GM18511 (cell line): ENCODE measurements around the gene LAPTM5.
"Not testable (repeated sequence)": the region's sequence is repeated elsewhere in the genome, so short reads cannot be mapped to it uniquely, and the experiment has no call there.

ENCODE experiments used
- ATAC-seq: cut with Tn5 transposase; IDR thresholded peaks from one replicate; pipeline ENCODE4 v1.9.1; 2021; ENCODE audit warnings: mild to moderate bottlenecking, moderate library complexity; ENCODE audit not compliant: unreplicated experiment

The LAPTM5 gene, protein sequence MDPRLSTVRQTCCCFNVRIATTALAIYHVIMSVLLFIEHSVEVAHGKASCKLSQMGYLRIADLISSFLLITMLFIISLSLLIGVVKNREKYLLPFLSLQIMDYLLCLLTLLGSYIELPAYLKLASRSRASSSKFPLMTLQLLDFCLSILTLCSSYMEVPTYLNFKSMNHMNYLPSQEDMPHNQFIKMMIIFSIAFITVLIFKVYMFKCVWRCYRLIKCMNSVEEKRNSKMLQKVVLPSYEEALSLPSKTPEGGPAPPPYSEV

GRCh38 chr1:30757352-30758120 lies at the start of gene LAPTM5:
LAPTM5 (minus strand) TSS chr1:30757774; CDS start chr1:30757745, 29 bp downstream.
- ATAC-seq = no peak

GRCh38 chr1:30806381-30807317 lies 49.1 kb upstream of the LAPTM5 start:
- ATAC-seq = no peak

GRCh38 chr1:30805304-30806003 lies 47.9 kb upstream of the LAPTM5 start:
- ATAC-seq = no peak

DNA sequence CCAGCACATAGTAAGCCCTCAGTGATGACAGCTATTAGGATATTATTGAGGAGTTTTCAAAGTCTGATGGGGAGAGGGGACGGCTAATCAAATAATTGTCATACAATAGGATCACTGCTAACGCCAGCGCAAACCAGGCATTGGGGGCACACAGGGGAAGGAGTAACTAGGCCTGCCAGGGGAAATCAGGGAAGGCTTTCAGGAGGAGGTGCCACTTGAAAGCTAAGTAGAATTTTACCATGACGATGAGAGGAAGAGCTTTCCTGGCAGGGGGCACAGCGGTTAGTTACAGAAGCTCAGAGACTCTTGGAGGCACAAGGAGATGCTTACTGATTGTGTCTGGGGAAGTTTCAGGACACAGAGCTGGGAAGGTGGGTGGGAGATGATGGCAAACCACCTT lies 47.2 kb upstream of the LAPTM5 start:
- no peak for ATAC-seq

GRCh38 chr1:30804352-30804751 lies 46.8 kb upstream of the LAPTM5 start:
- no peak for ATAC-seq

GRCh38 chr1:30803562-30803961 lies 46.0 kb upstream of the LAPTM5 start:
- no peak for ATAC-seq

GRCh38 chr1:30801771-30802198 lies 44.2 kb upstream of the LAPTM5 start:
- no peak for ATAC-seq

GRCh38 chr1:30799233-30799511 lies 41.6 kb upstream of the LAPTM5 start:
- no peak for ATAC-seq

- ATAC-seq = no peak
Measured at GRCh38 chr1:30798389-30799232, 41.0 kb upstream of the LAPTM5 start.

DNA sequence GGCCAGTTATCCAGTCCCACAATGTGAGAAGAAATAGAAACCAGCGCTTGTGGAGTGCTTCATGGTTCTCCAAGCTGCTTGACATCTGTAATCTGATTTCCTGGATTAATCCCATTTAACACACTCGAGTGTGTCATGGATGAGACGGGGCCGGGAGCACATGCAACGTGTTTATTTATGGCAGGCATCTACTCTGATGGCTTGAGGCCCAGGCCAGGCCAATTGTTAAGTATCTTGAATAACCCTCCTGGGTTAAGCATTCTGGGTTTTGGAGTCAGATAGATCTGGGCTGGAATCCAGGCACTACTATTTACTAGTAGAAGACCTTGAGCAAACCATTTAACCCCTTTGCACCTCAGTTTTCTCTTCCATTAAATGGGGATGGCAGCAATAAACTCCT lies 37.5 kb upstream of the LAPTM5 start:
- no peak for ATAC-seq

DNA sequence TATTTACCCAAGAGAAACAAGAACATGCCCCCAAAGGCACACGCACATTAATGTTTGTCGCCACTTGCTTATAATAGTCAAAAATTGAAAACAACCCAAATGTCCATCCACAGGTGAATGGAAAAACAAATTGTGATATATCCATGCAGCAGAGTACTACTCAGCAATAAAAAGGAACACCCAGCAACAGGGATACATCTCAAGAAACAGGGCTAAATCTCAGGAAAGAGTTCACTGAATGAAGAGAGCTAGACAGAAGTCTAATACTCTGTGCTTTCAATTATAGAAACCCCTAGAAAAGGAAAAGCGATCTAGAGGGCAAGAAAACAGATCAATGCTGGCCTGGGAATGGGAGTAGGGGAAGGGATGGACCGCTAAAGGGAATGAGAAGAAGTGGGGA lies 36.7 kb upstream of the LAPTM5 start:
- no peak for ATAC-seq

GRCh38 chr1:30793209-30793608 lies 35.6 kb upstream of the LAPTM5 start:
- no peak for ATAC-seq

- ATAC-seq = no peak
Measured at GRCh38 chr1:30791868-30792267, 34.3 kb upstream of the LAPTM5 start.

DNA sequence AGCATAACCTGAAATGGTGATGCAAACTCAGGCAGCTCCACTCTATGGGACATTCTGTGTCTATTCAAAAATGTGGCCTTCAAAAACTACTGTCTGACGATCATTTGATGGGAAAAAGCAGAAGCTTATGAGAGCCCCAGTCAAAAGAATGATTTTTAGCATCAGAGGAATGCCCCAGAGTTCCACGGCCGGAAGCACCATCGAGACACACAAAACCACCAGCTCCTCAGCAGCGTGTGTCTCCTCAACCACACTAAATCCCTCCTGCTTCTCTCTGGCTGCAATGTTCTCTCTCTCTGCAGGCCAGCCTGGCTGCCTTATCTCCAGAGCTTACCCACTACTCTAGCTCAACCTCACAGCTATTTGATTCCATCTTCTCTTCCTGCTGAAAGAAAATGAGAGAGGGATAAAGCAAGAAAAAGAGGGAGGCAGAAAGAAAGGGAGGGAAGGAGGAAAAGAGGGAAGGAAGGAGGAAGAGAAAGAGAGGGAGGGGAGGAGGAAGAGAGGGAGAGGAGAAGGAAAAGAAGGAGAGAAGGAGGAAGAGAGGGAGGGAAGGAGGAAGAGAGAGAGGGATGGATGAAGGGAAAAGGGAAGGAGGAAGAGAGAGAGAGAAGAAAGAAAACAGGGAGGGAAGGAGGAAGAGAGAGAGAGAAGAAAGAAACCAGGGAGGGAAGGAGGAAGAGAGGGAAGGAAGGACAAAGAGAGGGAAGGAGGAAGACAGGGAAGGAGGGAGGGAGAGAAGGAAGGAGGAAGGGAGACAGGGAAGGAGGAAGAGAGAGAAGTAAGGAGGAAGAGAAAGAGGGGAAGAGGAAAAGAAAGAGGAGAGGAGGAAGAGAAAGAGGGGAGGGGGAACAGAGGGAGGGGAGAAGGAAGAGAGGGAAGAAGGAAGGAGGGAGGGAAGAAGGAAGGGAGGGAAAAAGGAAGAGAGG lies 33.5 kb upstream of the LAPTM5 start:
- no peak for ATAC-seq

GRCh38 chr1:30790256-30790525 lies 32.6 kb upstream of the LAPTM5 start:
- ATAC-seq = not testable (repeated sequence)

- ATAC-seq = no peak
Measured at GRCh38 chr1:30789388-30790255, 32.0 kb upstream of the LAPTM5 start.

DNA sequence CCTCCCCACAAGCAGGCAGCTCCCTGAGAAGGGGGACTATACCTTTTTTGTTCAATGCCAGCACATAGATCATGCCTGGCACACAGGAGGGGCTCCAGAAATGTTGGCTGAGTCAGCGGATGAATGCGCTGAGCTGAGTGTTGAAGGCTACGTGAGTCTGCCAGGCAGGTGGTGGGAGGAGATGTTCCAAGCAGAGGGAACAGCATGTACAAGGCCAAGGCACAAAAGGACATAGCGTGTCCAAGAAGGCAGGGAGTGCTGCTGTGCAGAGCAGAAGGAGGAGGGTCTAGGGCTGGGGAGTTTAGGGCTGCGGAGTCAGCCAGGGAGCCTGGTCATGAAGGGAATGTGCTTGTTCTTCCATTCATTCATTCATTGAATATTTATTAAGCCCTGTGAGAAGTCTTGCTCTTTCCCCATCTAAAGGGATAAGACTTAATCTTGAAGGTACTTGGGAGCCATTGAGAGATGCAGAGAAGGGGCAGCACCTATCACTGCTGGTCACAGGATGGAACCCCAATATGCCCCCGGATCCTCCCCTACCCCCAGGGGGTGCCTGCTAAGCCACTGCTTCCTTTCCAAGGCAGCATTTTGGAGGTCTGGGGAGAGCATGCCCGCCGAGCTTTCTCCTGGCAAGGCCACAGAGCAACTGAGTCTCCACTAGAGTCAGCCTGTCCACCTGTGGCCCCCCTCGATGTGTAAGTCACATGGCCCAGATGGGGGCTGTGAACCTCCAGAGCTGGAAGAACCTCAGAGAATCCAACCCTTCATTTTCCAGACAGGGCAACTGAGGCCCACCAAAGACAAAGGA lies 31.2 kb upstream of the LAPTM5 start:
- no peak for ATAC-seq
